GM18873 (cell line): ENCODE measurements around the gene PTH2R.
A peak's percentile ranks its signal among the peaks of the same experiment; 100 is the strongest.
"Not testable (repeated sequence)": the region's sequence is repeated elsewhere in the genome, so short reads cannot be mapped to it uniquely, and the experiment has no call there.

Experiments
- ATAC-seq: cut with Tn5 transposase; IDR thresholded peaks from one replicate; pipeline ENCODE4 v1.9.1; 2021; ENCODE audit warnings: mild to moderate bottlenecking, moderate library complexity, moderate number of reproducible peaks; ENCODE audit not compliant: unreplicated experiment, low FRiP score

The PTH2R gene

DNA sequence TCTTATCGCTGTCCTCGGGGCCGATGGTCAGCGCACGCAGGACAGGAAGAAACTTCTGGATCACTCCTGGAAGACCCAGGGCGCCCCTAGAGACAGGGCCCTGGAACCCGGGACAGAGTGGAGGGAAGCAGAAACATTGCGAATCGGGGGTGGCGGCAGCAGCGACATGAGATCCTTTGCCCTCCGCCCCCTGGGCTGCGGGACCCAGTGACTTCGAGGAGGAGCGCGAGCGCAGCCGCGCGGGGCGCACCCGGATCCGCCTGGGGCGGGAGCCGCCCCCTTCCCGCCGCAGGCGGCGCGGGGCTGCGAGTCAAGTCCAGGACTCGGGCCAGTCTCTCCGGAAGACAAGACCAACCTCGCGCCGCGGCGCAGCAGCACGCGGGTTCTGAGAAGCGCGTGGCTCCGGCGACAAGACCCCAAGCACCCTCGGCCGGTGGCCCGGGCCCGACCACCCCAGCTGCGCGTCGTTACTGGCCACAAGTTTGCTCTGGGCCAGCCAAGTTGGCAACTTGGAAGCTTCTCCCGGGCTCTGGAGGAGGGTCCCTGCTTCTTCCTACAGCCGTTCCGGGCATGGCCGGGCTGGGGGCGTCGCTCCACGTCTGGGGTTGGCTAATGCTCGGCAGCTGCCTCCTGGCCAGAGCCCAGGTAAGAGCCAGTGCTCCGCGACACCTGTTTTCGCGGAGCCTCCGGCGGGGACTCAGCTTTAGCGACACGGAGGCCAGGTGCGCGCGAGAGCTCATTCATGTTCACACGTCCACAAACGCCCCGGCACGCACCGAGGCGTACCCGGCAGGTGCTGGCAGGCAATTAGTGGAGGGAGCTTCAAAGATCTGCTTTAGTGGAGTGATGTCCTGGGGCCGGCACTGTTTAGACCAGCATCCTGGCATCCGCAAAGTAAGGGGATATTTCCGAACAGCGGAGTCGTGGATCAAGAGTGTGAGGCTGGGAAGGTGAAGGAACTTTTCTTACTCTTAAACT lies at the start of gene PTH2R:
Gene PTH2R, plus strand, starts transcription at position 319 of the 978 bp plus-strand sequence. Its CDS starts 252 bp downstream, at position 571.
- ATAC-seq, result no peak

GRCh38 chr2:208356846-208357574 lies 49.6 kb upstream of the PTH2R start:
- ATAC-seq, result no peak

DNA sequence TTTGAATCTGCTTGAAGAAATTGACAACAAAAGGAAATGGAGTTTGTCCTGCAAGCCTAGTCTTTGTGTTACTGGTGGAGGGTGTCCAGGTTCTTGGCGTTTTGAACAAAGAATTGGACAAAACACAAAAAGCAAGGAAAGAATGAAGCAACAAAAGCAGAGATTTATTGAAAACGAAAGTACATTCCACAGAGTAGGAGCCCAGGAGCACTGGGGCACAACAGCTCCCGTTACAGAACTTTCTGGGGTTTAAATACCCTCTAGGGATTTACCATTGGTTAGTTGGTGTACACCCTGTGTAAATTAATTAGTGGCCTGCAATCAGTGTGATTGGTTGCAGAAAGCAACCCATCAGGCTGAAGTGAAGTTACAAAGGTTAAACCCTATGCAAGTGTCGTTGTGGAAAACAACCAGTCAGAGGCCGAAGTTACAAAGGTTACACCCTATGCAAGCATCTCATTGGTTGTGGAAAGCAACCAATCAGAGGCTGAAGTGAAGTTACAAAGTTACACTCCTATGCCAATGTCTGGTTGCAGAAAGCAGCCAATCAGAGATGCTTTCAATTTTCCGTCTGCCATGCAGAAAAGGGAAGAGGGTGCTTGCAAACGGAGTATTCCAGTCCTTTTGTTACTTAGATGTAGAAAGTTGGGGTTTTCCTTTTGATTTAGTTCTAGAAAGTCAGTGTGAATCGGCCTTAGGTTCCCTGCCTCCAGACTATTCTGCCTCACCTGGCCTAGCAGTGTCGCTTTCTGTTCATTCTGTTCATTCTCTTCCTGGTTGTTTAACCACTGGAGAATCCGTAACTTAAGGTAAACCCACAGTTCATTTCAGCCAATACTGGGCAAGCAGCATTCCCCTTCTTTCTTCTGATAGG lies 47.6 kb upstream of the PTH2R start:
- no peak for ATAC-seq

DNA sequence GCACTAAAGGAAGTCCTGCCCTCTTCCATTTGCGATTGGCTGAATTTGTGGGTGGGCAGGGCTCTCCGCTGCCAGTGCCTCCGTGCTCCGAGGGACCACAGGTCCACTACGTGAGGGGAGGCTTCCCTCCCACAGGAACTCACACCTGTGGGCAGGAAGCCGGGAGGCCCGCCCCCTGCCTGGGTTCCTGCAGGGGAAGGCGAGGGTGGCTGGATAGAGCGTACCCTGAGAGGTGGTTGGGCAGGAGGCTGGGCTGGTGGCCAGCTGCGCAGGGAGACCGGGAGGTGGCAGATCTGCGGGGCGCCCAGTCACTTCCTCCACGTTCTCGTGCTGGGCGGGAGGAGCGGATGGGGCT lies 47.0 kb upstream of the PTH2R start:
- ATAC-seq, result no peak

GRCh38 chr2:208360259-208361076 lies 46.1 kb upstream of the PTH2R start:
- ATAC-seq, result no peak

- ATAC-seq, result no peak
Measured at GRCh38 chr2:208361077-208361441, 45.5 kb upstream of the PTH2R start.

GRCh38 chr2:208363485-208363884 lies 43.1 kb upstream of the PTH2R start:
- peak; percentile 56 for ATAC-seq

- ATAC-seq, result peak; percentile 68
Measured at GRCh38 chr2:208366215-208367127, 40.1 kb upstream of the PTH2R start.

DNA sequence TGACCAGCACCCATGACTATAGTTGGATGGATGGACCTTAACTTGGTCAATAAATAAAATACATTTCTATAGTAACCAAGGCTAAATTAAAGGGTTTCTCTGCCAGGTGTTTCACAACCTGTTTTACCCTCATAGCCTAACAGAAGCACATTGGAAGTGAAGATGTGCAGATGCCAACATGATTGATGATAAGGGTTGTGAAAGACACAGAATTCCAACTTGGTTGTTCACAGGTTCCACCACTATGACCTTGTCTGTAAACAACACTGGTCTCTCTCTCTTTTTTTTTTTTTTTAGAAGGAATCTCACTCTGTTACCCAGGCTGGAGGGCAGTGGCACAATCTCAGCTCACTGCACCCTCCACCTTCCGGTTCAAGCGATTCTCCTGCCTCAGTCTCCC lies 37.5 kb upstream of the PTH2R start:
- ATAC-seq, result no peak

DNA sequence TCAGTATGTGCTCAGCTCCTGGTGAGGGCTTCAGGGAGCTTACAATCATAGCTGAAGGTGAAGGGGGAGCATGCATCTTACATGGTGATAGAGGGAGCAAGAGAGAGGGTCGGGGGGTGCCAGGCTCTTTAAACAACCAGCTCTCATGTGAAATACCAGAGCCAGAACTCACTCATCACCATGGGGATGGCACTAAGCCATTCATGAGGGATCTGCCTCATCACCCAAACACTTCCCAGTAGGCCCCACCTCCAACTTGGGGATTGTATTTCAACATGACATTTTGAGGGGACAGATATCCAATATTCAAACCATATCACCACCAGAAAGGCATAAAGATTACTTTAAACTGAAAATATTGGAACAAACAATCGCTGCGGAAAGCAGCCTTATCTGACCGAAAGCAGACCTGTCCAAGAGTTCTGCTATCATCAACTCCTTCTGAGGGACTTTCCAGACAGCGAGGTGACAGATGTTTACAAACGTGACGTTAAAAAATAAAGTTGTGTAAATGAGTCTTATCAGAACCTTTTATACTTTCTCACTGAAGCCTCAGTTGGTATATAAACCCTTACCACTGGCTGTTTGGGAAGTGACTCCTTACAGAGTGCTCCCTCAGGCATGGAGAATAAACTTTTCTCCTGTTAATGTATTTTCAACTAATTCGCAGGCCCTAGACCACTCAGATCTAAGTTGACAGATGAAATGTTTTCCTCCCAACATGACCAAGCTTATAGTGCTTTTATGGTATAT lies 35.5 kb upstream of the PTH2R start:
- ATAC-seq, result no peak

GRCh38 chr2:208371634-208371935 lies 35.0 kb upstream of the PTH2R start:
- no peak for ATAC-seq

DNA sequence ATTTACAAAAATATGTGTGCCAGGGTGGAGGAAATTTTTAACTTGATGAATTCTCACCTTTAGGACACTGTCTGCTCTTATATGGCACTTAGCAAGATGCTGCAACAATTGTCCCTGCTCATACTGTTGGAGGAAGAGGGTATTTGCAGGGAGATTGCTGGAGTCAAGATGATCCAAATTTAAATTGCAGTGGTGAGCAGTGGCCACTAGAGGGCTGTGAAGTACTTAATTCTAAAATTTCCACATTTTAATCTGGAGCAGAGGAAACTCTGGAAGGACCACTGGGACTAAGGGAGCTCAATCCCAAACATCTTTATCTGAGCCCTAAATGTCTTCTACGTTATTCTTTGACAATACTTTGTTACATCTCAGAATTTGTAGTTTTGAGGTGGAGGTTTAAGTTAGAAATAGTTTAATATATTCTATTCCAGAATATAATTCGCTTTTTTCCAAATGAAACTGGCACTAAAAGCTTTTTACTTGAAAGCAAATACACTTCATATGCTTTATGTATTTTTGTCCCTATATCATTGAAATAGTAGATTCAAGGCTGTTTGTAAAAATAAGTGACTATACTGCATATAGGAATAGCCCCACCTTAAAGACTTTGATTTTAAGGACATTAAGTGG lies 33.0 kb upstream of the PTH2R start:
- ATAC-seq, result no peak

DNA sequence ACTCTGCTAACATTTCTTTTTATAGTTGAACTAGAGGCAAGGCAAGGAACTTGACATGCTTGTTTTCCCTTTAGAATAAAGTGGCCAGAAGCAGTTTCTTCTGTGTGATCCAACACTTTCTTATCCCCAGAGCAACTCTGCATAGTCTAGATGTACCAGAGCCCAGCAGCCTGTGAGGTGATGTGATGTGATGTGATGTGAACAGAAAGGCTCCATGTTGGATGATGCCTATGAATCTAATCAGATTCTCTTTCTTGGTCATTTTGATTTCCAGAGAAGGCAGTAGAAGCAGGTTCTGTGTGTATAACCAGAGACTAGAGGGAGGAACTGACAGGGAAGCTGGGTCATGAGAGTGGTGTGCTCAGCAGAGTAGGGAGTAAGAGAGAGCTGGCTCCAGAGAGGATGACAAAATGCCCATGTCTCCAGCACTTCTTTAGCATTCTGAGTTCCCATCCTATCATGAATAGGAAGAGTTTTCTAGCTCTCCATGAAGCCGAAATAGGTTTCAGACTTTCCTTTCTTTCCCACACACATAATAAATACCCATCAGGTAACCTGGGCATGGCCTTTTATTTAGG lies 31.0 kb upstream of the PTH2R start:
- ATAC-seq, result no peak

GRCh38 chr2:208377344-208377860 lies 29.2 kb upstream of the PTH2R start:
- not testable (repeated sequence) for ATAC-seq

- ATAC-seq, result no peak
Measured at GRCh38 chr2:208379192-208379591, 27.4 kb upstream of the PTH2R start.

GRCh38 chr2:208384637-208385036 lies 22.0 kb upstream of the PTH2R start:
- ATAC-seq, result no peak

DNA sequence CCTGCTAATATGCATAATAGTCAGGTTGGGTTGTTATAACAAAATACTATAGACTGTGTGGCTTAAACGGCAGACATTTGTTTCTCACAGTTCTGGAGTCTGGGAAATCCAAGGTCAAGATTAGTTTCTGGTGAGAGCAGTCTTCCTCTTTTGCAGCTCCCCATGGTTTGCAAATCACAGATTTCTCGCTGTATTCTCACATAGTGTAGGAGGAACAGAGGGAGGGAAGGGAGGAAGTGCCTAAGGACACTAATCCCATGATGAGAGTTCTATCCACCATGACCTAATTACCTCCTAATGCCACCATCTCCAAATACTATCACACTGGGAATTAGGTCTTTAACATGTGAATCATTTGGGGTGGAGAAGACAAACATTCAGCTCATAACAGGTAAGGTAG lies 20.1 kb upstream of the PTH2R start:
- ATAC-seq, result no peak
